Stimulated activated CD4-positive, alpha-beta T cell treated with anti-CD3 and anti-CD28 coated beads, Interleukin-4, amount 100 ng/mL, for 48 hours (primary cell): ENCODE results near the gene LIMK1.

Experiments used
- DNase-seq, 2 donors: peaks; one replicate each; pipeline ENCODE4 v3.0.0-alpha.2; 2020; ENCODE audit warnings: low read depth in 2 of 2

Gene LIMK1

DNA sequence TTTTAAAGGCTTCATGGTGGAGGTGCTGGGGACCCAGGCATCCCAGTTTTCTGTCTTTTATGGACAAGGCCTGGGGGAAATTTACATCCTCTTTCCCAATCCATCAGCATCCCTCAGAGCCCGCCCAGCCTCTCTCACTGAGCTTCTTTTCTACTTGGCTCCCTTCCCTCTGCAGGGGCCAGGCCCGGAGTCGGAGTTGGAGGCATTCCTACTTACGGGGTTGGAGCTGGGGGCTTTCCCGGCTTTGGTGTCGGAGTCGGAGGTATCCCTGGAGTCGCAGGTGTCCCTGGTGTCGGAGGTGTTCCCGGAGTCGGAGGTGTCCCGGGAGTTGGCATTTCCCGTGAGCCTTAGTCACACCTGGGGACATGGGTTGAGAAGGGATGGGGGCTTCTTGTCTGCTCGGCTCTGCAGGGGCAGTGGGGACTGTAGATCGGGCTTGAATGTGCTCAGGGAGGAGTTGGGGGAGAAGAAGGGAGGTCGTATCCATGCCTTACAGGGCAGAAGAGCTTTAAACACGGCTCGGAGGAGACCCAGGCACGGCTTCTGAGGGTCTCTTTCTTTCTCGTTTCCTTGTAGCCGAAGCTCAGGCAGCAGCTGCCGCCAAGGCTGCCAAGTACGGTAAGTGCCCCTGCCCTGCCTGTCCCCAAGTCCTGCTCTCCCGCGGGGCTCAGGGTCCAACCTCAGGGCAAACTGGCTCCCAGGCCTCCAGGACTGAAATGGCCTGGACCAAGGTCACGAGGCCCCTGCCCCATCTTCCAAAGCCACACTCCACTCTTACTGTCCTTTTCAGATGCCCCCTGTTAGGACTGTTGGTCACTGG lies 27.3 kb upstream of the LIMK1 start:
- no peak for DNase-seq

DNA sequence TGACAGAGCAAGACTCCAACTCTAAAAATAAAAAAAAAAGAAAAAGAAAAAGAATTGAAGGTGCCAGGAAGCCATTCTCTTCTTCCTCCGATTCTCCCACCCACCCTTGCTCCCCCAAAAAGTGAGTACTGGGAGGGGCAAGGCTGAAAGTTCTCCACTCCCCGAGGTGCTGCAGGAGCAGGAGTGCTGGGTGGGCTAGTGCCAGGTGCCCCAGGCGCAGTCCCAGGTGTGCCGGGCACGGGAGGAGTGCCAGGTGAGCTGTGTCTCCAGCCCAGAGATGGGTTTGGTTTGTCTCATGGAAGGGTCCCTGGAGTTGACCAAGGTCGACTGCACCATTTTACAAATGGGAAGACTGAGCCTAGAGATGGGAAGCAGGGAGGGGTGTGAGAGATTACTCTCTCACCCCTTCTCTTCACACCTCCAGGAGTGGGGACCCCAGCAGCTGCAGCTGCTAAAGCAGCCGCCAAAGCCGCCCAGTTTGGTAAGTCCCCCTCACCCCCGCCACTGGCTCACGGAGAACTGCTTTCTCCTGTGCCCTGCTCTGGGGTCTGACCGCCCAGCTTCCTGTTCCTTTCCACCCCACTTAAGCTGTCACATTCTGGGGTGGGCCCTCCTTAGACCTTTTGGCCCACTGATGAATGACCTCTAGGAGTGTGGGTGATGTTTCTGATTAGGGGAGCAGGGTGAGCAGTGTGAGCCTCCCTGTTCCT lies 26.2 kb upstream of the LIMK1 start:
- DNase-seq = no peak

DNA sequence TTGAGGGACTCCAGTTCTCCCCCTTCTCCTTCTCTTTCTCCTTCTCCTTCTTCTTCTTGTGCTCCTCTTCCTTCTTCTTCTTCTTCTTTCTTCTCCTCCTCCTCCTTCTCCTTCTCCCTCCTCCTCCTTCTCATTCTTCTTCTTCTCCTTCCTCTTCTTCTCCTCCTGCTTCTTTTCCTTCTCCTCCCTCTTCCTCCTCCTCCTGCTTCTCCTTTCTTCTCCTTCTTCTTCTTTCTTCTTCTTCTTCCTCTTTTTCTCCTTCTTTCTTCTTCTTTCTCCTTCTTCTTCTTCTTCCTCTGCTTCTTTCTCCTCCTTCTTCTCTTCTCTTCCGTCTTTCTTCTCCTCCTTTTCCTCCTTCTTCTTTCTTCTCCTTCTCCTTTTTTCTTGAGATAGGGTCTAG lies 25.6 kb upstream of the LIMK1 start:
- DNase-seq = no peak

DNA sequence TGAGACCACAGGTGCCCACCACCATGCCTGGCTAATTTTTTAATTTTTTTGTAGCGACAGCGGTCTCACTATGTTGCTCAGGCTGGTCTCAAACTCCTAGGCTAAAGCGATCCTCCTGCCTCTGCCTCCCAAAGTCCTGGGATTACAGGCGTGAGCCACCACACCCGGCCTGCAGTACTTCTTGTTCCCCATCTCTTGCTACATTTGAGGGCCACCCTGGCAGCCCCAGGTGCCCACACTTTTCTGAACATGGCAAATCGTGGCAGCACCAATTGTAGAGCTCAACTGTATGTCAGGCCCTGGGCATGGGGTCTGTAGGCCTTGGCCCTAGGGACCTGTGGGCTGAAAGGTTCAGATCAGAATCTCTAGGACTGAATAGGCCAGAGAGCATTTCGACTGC lies 25.1 kb upstream of the LIMK1 start:
- no peak for DNase-seq

DNA sequence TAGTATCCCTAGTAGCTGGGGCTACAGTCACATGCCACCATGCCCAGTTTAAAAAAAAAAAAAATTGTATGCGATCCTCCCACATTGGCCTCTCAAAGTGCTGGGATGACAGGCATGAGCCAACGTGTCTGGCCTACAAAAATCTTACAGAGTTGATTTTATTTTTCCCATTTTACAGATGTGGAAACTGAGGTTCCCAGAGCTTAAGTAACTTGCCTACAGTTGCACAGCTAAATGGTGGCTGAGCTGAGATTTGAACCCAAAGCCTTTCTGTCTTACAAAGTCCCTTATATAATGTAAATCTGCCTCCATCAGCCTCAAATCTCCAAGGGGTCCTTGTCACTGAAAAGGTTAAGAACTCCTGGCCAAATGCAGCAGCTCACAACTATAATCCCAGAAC lies 24.6 kb upstream of the LIMK1 start:
- no peak for DNase-seq

DNA sequence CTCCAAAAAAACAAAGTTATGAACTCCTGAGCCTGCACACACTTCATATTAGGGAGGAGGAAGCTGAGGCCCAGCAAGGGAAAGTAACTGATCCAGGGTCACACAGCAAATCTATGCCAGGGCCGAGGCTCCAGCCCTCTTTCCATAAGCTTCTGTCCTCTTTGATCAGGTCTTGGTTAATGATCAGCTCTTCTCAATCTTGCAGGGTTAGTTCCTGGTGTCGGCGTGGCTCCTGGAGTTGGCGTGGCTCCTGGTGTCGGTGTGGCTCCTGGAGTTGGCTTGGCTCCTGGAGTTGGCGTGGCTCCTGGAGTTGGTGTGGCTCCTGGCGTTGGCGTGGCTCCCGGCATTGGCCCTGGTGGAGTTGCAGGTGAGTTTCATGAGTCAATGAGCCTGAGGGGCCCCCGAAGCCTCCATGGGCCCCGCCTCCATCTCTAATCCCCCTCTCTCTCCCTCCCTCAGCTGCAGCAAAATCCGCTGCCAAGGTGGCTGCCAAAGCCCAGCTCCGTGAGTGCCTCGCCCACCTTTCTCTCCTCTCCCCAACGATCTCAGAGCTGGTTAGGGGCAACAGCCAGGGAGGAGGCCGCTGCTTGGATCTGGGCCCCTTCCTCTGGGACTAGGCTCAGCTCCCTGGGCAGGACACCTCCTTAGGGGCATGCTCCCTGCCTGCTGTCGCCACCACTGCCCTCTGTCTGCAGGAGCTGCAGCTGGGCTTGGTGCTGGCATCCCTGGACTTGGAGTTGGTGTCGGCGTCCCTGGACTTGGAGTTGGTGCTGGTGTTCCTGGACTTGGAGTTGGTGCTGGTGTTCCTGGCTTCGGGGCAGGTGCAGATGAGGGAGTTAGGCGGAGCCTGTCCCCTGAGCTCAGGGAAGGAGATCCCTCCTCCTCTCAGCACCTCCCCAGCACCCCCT lies 23.7 kb upstream of the LIMK1 start:
- no peak for DNase-seq

DNA sequence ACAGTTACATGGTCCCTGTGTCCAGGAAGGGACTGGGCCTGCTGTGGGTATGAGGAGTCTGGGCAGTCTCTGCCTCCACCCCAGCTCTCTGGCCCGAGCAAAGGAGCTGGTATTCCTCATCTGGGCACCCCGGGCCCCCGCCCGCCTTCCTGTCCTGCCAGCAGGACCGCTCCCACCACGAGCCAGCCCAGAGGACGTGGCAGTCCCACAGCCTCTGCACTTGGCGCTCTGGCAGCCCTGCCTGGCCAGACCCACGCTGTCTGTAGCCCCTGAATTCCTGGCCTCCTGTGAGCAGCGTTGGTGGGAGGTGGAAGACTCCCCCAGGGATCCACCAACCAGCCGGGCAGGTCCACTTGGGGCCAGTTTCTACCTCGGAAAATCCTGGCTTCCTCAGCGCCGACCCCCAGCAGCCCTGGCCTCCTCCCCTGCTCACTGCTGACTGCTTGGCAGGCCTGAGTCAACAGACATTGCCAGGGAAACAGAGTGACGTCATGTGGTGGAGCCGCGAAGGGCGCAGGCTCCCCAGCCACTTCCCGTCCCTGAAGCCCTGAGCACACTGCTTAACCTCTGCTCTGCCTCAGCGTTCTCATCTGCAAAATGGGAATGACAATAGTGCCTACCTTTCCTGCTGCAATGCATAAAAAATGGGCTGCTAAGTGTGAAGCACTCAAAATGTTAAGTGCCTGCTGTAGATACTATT lies 21.6 kb upstream of the LIMK1 start:
- peak in 1 of 2 donors; percentile 44 for DNase-seq

GRCh38 chr7:74063223-74063641 lies 20.4 kb upstream of the LIMK1 start:
- DNase-seq = no peak

DNA sequence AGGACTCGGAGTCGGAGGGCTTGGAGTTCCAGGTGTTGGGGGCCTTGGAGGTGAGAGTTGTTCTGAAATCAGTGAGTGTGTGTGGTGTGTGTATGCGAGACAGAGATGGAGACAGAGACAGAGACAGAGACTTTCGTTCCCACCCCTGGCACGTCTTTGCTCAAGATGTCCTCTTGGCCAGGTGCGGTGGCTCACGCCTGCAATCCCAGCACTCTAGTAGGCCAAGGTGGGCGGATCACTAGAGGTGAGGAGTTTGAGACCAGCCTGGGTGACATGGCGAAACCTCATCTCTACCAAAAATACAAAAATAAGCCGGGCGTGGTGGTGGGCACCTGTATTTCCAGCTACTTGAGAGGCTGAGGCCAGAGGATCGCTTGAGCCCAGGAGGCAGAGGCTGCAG lies 20.0 kb upstream of the LIMK1 start:
- no peak for DNase-seq

- DNase-seq = no peak
These were observed 18.9 kb upstream of the LIMK1 start for GRCh38 chr7:74064696-74065095.

DNA sequence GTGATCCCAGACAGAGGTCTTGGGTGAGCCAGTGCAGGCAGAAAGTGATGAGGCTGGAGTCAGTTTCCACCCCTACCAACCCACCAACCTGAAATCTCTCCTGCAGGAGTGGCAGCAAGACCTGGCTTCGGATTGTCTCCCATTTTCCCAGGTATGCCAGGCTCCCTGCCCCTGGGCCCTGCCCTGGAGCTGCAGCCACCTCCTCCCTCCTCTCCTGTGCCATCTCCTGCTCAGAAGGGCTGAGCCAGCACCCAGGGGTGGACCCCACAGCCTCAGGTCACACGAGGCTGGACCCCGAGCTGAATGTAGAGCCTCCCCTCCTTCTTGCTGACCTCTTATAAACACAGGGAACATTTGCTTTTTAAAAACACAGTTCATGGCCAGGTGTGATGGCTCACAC lies 17.0 kb upstream of the LIMK1 start:
- DNase-seq = no peak

- DNase-seq = no peak
These were observed 15.1 kb upstream of the LIMK1 start for GRCh38 chr7:74068378-74069085.

DNA sequence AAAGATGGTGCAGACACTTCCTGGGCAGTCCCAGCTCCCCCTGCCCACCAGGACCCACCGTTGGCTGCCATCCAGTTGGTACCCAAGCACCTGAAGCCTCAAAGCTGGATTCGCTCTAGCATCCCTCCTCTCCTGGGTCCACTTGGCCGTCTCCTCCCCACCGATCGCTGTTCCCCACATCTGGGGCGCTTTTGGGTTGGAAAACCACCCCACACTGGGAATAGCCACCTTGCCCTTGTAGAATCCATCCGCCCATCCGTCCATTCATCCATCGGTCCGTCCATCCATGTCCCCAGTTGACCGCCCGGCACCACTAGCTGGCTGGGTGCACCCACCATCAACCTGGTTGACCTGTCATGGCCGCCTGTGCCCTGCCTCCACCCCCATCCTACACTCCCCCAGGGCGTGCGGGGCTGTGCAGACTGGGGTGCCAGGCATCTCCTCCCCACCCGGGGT lies 14.5 kb upstream of the LIMK1 start:
- no peak for DNase-seq

GRCh38 chr7:74069790-74070618 lies 13.6 kb upstream of the LIMK1 start:
- DNase-seq = no peak

GRCh38 chr7:74070619-74070921 lies 13.0 kb upstream of the LIMK1 start:
- DNase-seq = no peak

GRCh38 chr7:74071121-74071520 lies 12.5 kb upstream of the LIMK1 start:
- no peak for DNase-seq

GRCh38 chr7:74074770-74075169 lies 8.8 kb upstream of the LIMK1 start:
- DNase-seq = no peak

DNA sequence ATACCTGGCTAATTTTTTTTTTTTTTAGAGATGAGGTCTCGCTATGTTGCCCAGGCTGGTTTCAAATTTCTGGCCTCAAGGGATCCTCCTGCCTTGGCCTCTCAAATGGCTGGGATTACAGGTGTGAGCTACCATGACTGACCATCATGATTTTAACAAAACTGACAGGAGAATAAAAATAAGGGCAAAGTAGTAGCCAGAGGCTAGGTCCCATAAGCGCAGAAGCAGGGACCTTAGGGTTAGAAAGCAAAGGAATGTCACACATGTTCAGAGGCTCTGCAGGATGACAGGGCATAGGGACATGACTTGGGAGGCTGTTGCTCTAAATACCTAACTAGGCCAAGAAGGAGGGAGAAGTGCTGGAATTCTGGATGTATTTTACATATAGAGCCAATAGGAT lies 5.1 kb upstream of the LIMK1 start:
- no peak for DNase-seq

DNA sequence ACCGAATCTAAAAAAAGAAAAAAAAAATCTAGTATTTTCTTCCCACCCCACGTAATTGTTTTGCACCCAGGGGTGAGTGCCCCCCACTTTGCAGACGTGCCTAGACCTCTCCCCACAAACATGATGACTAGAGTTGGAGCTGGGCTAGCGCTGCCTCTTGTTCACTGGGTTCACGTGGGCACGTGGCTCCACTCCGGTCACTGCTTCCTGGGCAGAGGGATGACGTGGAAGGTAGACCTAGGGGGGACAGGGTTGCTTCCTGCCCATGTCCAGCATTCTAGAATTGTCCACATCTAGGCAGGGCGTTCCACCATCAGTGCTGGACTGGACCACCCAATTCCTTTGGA lies 861 bp upstream of the LIMK1 start:
- no peak for DNase-seq

DNA sequence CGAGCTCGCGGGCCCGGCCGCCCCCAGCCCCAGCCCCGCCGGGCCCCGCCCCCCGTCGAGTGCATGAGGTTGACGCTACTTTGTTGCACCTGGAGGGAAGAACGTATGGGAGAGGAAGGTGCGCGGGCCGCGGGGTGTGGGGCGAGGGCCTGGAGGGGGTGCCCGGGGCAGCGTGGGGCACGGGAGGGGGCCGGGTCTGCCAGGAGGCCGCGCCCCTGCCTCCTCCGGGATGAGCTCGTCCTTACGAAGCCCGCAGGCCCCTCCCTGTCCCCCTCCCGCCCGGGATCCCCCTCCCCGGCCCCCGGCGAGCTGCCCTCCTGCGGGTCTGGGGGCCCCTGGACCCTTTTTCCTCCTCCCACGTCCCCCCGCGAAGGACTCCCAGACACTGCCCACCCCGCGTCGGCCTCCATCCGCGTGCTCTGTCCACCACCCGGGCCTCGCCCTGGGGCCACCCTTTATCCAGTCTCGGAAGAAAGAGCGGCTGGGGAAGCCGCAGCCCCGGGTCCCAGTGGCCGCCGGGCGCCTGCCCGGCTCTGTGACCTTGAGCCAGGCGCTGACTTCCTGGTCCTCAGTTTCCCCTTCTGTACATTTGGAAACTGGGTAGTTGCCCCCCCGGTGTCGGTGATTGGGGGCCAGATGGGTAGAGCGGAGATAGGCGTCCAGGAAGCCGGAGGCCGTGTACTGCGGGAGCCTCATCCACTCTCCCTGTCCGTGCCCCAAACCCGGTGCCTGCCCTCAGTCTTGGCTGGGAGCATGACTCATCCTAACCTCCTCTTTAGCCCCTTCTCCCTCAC lies 521 bp downstream of the LIMK1 start:
- no peak for DNase-seq
